ENCODE data around the gene ELP1. TPM values are rescaled to one million over a fixed set of nuclear protein-coding genes. Genes with fewer than 3 reads are reported as not detected.

ELP1 gene
- total RNA-seq, 4 donors from 2014 or later, result 9.4 to 24.3 (median 13.5) TPM

DNA sequence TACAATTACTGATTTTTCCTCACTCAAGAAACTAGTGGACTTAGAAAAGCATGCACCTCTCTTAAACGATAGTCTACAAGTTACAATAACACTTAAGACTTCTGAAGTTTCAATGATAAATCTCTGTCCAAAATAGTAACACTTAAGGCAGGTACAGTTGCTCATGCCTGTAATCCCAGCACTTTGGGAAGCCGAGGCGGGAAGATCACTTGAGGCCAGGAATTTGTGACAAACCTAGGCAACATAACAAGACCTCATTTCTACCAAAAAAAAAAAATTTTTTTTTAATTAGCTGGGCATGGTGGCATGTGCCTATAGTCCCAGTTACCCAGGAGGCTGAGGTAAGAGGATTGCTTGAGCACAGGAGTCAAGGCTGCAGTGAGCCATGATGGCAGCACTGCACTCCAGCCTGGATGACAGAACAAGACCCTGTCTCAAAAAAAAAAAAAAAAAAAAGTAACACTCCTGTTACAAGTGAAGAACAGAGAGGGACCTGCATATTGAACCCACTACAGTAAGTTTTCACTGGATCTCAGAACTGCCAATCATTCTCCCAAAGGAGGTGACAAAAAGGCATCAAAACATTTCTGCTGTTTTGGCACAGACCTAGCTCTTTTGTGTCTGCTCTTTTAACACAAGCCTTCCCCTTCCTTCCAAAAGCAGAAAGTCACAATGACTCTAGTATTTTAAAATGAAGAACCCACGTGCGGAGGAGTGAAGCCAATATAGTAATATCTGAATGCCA is 3.8 kb upstream of the ELP1 start:
- intact Hi-C loops (cut with DNase I; ENCODE audit: low total_unique reads), result no loop called here
- ATAC-seq (no peak), DNase-seq (no peak)
- Histone ChIP-seq H3K4me1 (peaks cover 9 to 18% of the 10 kb centered on the region in 2 donors), H3K27ac (no peak overlapping the region), H3K36me3 (peaks cover 0 to 29% of the 10 kb centered on the region in 2 donors), H3K4me3 (no peak overlapping the region), H3K9me3 (no peaks in the 10 kb centered on the region), H3K27me3 (no peaks in the 10 kb centered on the region)
- in situ Hi-C loops (cut with MboI; ENCODE audit: low sequenced_read_pairs in 4 of 4), result no loop called here
- TF ChIP-seq CTCF (IDR thresholded peaks at IDR 0.05 in 4 of 5, conservative IDR thresholded peaks at IDR 0.05 in 1 of 5), result no peak
- TF ChIP-seq POLR2A (IDR thresholded peaks at IDR 0.05), result no peak

GRCh38 chr9:108934323-108934893 is 484 bp upstream of the ELP1 start, which contains the start of gene ABITRAM:
Gene ABITRAM, plus strand, starts transcription at chr9:108934400. Its CDS starts 87 bp downstream, at chr9:108934487.
- Histone ChIP-seq H3K4me3 (peak within 1 kb of the TSS; percentile 86 to 97 (median 91)), H3K36me3 (peaks cover 0 to 15% of the 10 kb centered on the region in 2 donors), H3K9me3 (no peaks in the 10 kb centered on the region), H3K4me1 (peaks cover 16 to 24% of the 10 kb centered on the region in 2 donors), H3K27ac (peak within 1 kb of the TSS; percentile 84 to 94 (median 88)), H3K27me3 (no peaks in the 10 kb centered on the region)
- no peak for TF ChIP-seq CTCF (IDR thresholded peaks at IDR 0.05 in 4 of 5, conservative IDR thresholded peaks at IDR 0.05 in 1 of 5)
- peak in 1 of 2 donors; percentile 9 for TF ChIP-seq POLR2A (IDR thresholded peaks at IDR 0.05)
- DNase-seq, result peak; percentile 40 to 52
- in situ Hi-C loops (cut with MboI; ENCODE audit: low sequenced_read_pairs in 4 of 4), result no loop called here
- ATAC-seq, result peak; percentile 92 to 94
- intact Hi-C loops (cut with DNase I; ENCODE audit: low total_unique reads), result loop anchor here (2.0 to 5.0 kb wide), 2 partner anchors 78 to 188 kb away; partner anchors contain the start of gene CTNNAL1

- Histone ChIP-seq H3K27me3 (no peaks in the 10 kb centered on the region), H3K9me3 (no peaks in the 10 kb centered on the region), H3K27ac (peak overlapping the region; percentile 84 to 94 (median 88)), H3K4me3 (peak overlapping the region; percentile 86 to 97 (median 91)), H3K4me1 (peaks cover 16 to 24% of the 10 kb centered on the region in 2 donors), H3K36me3 (peaks cover 0 to 15% of the 10 kb centered on the region in 2 donors)
- intact Hi-C loops (cut with DNase I; ENCODE audit: low total_unique reads) (loop anchor here (5.0 kb wide), 1 partner anchor 189 kb away; no protein-coding TSS in a partner anchor), in situ Hi-C loops (cut with MboI; ENCODE audit: low sequenced_read_pairs in 4 of 4) (no loop called here)
- ATAC-seq, result no peak
- no peak for TF ChIP-seq CTCF (IDR thresholded peaks at IDR 0.05 in 4 of 5, conservative IDR thresholded peaks at IDR 0.05 in 1 of 5)
- TF ChIP-seq POLR2A (IDR thresholded peaks at IDR 0.05), result no peak
- peak in 1 of 2 donors; percentile 11 for DNase-seq
These were observed 650 bp downstream of the ELP1 start for GRCh38 chr9:108933231-108933717.

GRCh38 chr9:108928386-108928785 is 5.5 kb downstream of the ELP1 start:
- intact Hi-C loops (cut with DNase I; ENCODE audit: low total_unique reads), result no loop called here
- peaks cover 0 to 58% of the 10 kb centered on the region in 2 donors for H3K36me3 ChIP-seq
- no peaks in the 10 kb centered on the region for H3K27me3 ChIP-seq

More at GRCh38 chr9:108928386-108928785, 5.5 kb downstream of the ELP1 start:
- in situ Hi-C loops (cut with MboI; ENCODE audit: low sequenced_read_pairs in 4 of 4), result no loop called here
- no peak for DNase-seq
- H3K4me3 ChIP-seq, result no peak overlapping the region
- no peaks in the 10 kb centered on the region for H3K9me3 ChIP-seq
- no peak for ATAC-seq
- no peak overlapping the region for H3K27ac ChIP-seq
- peaks cover 10 to 13% of the 10 kb centered on the region in 2 donors for H3K4me1 ChIP-seq
- TF ChIP-seq CTCF (IDR thresholded peaks at IDR 0.05 in 4 of 5, conservative IDR thresholded peaks at IDR 0.05 in 1 of 5), result no peak
- no peak for TF ChIP-seq POLR2A (IDR thresholded peaks at IDR 0.05)

Measured in gastrocnemius medialis (tissue), 4 donors.